RPMI8226 (cell line): ENCODE measurements around the gene F2RL2.

Source experiments
- DNase-seq: peaks from one replicate; pipeline ENCODE4 v3.0.0-alpha.2; 2015

Gene F2RL2, protein sequence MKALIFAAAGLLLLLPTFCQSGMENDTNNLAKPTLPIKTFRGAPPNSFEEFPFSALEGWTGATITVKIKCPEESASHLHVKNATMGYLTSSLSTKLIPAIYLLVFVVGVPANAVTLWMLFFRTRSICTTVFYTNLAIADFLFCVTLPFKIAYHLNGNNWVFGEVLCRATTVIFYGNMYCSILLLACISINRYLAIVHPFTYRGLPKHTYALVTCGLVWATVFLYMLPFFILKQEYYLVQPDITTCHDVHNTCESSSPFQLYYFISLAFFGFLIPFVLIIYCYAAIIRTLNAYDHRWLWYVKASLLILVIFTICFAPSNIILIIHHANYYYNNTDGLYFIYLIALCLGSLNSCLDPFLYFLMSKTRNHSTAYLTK

DNA sequence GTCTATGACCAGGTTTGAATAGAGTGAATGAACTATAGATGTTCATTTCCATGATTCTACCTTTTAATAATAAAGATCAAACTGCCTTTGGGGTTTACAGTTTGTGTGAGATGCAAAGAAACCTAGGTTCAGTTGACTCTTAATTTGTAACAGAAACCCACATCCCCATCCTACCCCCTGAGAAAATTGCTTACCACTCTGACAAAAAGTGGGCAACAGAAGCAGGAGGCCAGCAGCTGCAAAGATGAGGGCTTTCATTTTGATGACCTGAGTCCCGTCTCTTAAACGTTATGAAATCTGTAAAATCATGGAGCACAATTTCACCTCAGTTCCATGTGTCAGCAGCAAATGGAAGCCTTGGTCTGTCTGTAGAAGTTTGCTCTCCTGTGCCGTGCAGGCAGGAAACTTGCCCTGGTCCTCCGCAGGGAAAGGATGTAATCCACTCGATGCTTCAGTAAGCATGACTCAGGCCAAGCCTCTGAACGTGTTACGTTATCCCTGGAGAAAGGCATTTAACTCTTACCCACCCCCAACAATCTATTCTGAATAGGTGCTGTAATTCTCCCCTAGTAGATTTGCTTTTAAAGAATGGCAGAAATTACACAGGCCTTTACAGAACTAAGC lies at the start of gene F2RL2:
Gene F2RL2 (minus strand): TSS at position 431 of the 624 bp plus-strand sequence. CDS start 173 bp downstream, at position 258.
- no peak for DNase-seq

- no peak for DNase-seq
Observed at GRCh38 chr5:76672242-76672641, 49.0 kb upstream of the F2RL2 start.

DNA sequence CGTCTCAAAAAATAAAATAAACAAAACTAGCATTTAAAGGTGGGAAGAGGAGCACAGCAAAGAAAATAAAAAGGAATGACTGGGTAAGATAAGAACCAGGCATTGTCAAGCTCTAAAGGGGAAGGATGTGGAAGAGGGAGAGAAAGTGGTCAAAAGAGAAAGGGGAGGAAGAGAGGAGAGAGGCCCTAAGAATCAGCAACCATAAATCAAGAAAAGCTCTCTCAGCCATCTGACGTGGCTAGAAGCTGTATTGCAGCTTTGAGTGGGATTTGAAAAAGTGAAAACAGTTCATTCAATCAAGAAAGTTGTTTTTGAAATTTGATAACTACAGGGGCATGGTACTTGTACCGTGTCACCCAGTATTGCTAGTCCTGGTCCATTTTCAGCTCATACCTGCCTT lies 47.3 kb upstream of the F2RL2 start:
- no peak for DNase-seq

DNA sequence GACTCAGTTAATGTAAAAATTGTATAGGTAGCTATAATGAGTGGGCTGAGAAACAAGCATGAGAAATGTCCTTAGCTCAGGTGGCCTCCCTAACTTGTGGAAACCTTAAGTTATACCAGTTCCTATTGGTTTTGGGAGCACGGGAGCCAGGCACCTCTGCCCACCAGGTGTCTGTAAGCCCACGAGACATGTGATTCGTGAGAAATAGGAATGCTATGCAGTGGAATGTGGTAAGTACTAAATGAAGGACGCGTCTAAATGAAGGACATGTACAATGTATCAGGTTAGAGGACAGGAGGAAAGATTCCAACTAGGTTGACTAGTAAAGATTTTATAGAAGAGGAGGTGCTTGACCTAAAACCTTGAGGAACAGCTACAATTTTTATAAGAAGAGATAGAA lies 46.0 kb upstream of the F2RL2 start:
- DNase-seq: no peak

- DNase-seq: no peak
Observed at GRCh38 chr5:76667495-76667894, 44.3 kb upstream of the F2RL2 start.

DNA sequence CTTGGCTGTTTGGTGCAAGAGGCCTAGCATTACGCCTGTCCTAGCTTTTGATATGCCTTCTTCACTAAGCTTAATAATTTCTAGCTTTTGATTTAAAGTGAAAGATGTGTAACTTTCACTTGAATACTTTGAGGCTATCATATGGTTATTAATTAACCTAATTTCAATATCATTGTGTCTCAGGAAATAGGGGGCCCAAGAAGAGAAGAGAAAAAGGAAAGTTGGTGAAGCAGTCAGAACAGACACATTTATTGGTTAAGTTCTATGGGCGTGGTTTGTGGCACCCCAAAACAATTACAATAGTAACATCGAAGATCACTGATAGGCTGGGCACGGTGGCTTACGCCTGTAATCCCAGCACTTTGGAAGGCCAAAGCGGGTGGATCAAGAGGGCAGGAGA lies 40.9 kb upstream of the F2RL2 start:
- DNase-seq: no peak

DNA sequence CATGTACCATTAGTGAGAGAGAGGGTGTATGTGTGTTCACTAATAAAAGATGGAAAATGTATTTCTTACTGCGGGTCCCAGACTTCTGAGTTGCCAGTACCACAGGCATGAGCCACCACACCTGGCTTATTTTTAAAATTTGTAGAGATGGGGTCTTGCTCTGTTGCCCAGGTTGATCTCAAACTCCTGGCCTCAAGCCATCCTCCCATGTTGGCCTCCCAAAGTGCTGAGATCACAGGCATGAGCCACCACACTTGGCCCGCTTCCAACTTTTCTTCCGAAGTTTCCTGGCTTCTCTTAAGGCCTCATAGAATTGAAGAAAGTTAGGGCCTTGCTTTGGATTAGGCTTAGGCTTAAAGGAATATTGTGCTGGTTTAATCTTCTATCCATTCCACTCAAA lies 40.4 kb upstream of the F2RL2 start:
- DNase-seq: no peak

GRCh38 chr5:76662521-76662920 lies 39.3 kb upstream of the F2RL2 start:
- DNase-seq: no peak

- DNase-seq: no peak
Observed at GRCh38 chr5:76660360-76660759, 37.2 kb upstream of the F2RL2 start.

DNA sequence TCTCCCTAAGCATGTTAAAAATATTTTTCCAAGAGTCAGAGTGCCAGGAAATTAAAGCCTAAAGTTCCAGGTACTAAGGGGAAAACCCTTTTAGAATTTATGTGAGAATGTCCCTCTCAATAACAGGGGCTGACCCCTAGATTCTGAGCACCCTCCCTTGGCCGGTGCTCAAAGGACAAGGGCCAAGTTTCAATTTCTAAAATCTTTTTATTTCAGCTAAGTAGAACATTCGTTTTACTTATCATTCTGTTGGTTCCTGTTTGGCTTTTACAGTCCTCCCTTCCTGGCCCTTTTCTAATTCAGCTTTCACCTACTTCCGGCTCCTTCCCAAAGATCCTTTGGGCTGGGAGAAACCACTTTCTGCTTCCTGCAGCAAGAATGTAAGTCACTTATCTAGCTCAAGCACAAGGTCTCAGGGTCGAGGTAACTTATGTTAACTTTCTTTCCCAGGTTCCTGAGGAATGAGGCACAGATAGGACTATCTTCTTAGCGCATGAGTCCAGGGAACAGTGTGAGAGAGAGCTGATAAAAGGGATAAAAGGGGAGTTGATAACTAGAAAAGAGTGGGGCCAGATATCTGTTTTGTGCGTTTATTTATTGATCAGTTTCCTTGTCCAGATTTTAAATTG lies 34.6 kb upstream of the F2RL2 start:
- DNase-seq: no peak

GRCh38 chr5:76657091-76657490 lies 33.9 kb upstream of the F2RL2 start:
- DNase-seq: no peak

GRCh38 chr5:76652809-76653414 lies 29.7 kb upstream of the F2RL2 start:
- DNase-seq: no peak

GRCh38 chr5:76649140-76649539 lies 25.9 kb upstream of the F2RL2 start:
- no peak for DNase-seq

DNA sequence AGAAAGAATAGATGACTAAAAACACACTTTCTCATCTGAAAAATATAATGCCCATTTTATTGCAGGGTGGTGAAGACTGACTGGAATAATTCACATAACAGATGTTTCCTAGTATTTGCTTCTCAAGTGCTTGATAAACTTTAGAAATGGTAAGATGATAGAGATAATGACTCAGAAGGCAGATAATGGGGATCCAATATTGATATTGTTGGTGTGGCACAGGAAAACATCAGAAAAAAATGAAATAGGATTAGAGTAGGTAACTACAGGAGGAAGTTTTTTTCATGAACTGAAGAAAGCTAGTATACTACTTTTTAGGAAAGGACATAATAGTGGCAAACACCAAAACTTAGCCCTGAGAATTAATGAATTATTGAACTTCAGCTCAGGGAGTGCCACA lies 20.2 kb upstream of the F2RL2 start:
- no peak for DNase-seq

- no peak for DNase-seq
Observed at GRCh38 chr5:76642390-76643040, 19.3 kb upstream of the F2RL2 start.

GRCh38 chr5:76641514-76642120 lies 18.4 kb upstream of the F2RL2 start:
- DNase-seq: peak; percentile 83

DNA sequence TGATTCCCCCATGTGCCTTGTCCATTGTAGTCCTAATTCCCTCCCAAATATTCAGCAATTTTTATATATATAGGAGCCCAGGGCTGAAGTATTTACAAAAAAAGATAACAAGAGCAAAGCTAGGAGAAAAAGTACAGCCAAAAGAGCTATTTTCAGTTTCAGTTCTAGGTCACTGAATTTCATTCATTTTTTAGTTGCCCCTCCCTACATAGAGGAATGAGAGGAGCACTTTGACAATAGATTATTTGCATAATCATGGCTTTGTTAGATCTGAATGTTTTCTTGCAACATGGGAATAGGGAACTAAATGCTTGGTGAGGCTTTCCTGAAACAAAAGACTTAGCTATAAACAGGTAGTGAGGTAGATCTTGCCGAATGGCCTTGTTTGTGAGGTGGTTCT lies 15.3 kb upstream of the F2RL2 start:
- DNase-seq: peak; percentile 18

DNA sequence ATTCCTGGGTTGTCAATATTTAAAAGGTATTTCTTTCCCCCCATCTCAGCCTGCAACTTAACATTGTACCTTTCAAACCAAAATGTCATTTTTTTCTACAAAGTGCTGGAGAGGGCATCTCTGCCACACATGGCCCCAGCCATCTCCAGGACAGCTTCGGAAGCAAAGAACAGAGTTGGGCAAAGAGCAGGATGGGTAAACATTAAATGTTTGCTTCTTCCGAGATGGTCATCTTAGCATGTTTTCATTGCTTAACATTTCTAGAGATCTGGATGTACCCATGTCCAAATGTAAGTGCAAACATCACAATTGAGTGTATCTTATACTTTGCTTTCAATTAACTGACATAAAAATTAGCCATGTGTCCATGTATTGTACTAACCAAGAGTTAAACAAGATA lies 14.3 kb upstream of the F2RL2 start:
- no peak for DNase-seq

GRCh38 chr5:76634661-76635060 lies 11.5 kb upstream of the F2RL2 start:
- no peak for DNase-seq

DNA sequence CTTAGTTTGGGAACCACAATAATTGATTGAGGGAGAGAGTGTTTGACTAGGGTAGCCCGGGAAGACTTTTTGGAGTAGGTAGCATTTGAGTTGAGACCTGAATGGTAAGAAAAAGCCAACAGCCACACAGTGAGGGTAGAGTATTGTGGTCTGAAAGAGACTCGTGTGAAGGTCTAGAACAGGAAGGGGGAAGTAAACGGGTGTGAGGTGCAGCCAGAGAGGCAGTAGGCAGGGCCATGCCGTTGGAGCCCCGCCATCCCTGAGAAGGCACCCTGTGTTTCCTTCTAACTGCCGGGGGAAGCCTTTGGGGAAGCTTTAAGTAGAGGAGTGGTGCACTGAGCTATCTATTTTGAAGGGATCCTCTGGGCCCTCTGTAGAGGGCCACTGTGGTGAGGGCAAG lies 3.5 kb upstream of the F2RL2 start:
- no peak for DNase-seq

DNA sequence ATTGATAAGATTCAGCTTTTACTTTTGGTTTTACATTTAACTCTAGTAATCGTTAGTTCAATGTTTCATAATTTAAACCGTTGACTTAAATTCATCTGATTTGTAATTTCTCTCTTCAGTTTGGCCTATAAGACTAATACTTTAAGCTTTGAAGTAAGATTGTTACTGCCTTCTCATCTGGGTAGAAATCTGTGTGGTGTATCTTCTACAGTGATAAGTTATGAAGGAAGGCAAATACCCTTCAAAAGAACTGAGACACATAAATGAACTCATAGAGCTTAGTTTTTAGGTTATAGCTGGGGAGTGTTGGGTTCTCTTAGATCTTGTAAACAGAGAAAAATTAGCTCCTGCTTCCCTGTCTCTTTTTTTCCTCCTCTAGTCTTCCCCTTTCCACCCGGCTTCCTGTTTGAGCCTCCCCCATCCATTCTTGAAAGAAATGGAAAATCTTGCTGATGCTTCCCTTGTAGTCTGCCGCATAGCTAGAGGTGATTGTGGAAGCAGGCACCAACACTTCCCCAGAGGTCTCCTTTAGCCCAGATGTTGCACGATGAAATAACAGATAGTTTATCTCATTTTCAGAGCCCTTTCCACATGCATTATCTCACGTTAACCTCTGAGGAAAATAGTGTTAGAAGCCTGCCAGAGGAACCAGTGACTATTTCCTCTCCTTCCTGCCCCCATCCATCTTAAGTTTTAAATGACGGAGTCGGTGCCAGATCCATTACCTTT lies 2.0 kb upstream of the F2RL2 start:
- no peak for DNase-seq

GRCh38 chr5:76622076-76622475 lies 1.1 kb downstream of the F2RL2 start:
- no peak for DNase-seq
